ENCODE measurements around the gene TTC7B.

DNA sequence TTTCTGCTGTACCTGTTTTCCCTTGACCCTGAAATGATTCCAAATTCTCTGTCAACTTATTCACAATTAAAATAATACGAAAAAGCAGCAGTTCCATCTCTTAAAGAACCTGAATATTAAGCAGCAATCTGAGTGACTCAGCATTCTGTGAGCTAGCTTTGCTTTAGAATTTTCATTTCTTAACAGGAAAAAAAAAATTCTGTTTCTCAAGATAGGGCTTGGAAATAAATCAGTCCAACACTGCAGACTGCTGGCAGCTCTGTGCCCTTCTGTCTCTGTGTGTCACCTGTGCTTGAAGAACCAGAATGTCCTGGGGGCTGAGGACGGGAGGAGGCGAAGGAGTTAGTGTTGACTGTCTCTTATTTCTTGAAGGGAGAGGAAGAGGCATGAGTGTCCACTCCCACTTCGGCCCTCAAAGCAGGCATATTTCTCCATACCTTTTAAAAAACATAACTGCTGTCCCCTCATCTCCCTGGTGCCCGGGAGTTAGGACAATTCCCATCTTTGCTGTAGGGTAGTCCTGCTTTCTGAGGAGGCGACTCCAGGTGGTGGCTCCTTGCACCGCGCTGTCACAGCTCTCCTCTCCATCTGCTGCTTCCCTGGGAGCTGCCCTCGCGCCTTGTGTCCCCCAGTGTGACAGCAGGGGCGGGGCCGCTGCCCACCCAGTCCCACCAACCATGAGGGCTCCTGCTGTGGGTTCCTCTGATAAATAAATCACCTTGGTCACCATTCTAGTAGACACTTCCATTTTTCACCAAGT is 216.3 kb downstream of the TTC7B start:
- TF ChIP-seq, protein P1, sequence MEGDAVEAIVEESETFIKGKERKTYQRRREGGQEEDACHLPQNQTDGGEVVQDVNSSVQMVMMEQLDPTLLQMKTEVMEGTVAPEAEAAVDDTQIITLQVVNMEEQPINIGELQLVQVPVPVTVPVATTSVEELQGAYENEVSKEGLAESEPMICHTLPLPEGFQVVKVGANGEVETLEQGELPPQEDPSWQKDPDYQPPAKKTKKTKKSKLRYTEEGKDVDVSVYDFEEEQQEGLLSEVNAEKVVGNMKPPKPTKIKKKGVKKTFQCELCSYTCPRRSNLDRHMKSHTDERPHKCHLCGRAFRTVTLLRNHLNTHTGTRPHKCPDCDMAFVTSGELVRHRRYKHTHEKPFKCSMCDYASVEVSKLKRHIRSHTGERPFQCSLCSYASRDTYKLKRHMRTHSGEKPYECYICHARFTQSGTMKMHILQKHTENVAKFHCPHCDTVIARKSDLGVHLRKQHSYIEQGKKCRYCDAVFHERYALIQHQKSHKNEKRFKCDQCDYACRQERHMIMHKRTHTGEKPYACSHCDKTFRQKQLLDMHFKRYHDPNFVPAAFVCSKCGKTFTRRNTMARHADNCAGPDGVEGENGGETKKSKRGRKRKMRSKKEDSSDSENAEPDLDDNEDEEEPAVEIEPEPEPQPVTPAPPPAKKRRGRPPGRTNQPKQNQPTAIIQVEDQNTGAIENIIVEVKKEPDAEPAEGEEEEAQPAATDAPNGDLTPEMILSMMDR (IDR thresholded peaks at IDR 0.05), result peak in 4 of 6 experiments; percentile 11 to 55 (median 44)
- no peak for TF ChIP-seq POLR2A (IDR thresholded peaks at IDR 0.05)

Measured in esophagus squamous epithelium (tissue), 4 donors.